ENCODE data around the gene CDYL. TPM values are rescaled to one million over a fixed set of nuclear protein-coding genes. Genes with fewer than 3 reads are reported as not detected.

CDYL gene
- total and polyA plus RNA-seq, 2 of the 4 experiments (the other 2 are of a cell fraction) = 14.2 to 92.1 TPM

DNA sequence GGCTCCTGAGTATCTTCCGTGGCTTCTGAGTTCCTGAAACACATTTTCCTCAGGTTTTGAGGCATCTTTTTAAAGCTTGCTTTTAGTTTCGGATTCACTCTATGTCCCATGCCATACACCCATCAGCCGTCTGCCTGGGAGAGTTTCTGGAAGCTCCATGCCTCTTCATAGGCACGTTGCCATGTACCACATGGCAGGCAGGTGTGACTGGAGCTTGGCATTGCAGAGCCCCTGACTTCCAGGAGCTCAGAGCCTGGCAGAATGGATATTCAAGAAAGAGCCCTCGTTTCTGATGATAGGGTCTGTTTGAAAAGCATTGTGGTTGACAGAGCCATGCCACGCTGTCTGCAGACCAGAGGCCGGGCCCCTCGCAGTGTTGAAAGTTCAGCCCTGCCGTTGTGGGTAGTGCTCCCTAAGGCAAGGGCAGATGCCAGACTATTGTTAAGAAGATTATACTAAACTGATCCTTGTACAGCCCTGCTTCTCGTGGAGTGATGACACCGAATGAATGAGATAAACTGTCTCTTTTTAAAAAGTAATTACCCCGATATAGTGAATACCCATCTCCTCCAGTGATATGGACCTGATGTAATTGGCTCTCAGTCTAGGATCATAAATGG lies 127.7 kb downstream of the CDYL start:
- no peak overlapping the region for H3K14ac ChIP-seq (replicated peaks; ENCODE audit: low read depth, low read length)
- H4K91ac ChIP-seq (ENCODE audit: insufficient read depth, low read depth, low read length) = no peak overlapping the region
- no peak overlapping the region for H3K27ac ChIP-seq (ENCODE audit: insufficient read depth, low read length)
- H3K79me1 ChIP-seq (ENCODE audit: low read depth in 1 of 2, low read length in 2 of 2) = peaks cover 34 to 56% of the 10 kb centered on the region in 2 experiments
- BruUV-seq (replicated peaks) = no TSS peak
- H3K9me3 ChIP-seq (ENCODE audit: control insufficient read depth, insufficient read depth, low read length) = 0 out of 2 replicates have a peak, but pooled peaks cover 3% of the 10 kb centered on the region
- no peak overlapping the region for H2BK120ac ChIP-seq (ENCODE audit: low read depth, low read length)
- no peak overlapping the region for H3K56ac ChIP-seq (ENCODE audit: extremely low read depth, insufficient read depth, low read length)
- no peak overlapping the region for H2BK20ac ChIP-seq (ENCODE audit: low read depth, low read length)
- no peak overlapping the region for H2AK5ac ChIP-seq (ENCODE audit: low read depth, low read length)
- intact Hi-C loops (cut with micrococcal nuclease) = no loop called here
- H3K4me1 ChIP-seq (ENCODE audit: control insufficient read depth, insufficient read depth, low read length) = peaks cover 14% of the 10 kb centered on the region
- no peak overlapping the region for H2BK5ac ChIP-seq (ENCODE audit: low read depth, low read length, poor library complexity, severe bottlenecking)
- H3K18ac ChIP-seq (ENCODE audit: low read depth, low read length) = no peak overlapping the region
- no peak overlapping the region for H3K4ac ChIP-seq (ENCODE audit: low read depth, low read length)
- no peaks in the 10 kb centered on the region for H3K27me3 ChIP-seq (ENCODE audit: control insufficient read depth, insufficient read depth, low read length)
- H3K9ac ChIP-seq (ENCODE audit: low read depth, low read length) = no peak overlapping the region
- no peak overlapping the region for H4K5ac ChIP-seq (ENCODE audit: low read depth, low read length)
- dilution Hi-C loops (cut with HindIII; ENCODE audit: low sequenced_read_pairs, unreplicated experiment) = no loop called here
- no peak overlapping the region for H2AFZ ChIP-seq (replicated peaks; ENCODE audit: low read length, poor library complexity)
- ATAC-seq (ENCODE audit: low read depth) (no peak), DNase-seq (no peak)
- H3K23ac ChIP-seq (ENCODE audit: low read depth, low read length) = no peak overlapping the region
- no peak overlapping the region for H4K8ac ChIP-seq (ENCODE audit: low read depth in 2 of 2, low read length in 2 of 2)
- peaks cover 7% of the 10 kb centered on the region for H3K36me3 ChIP-seq (ENCODE audit: control insufficient read depth, insufficient read depth, low read length)
- ChIA-PET POLR2A (ENCODE audit: unreplicated experiment) (no interaction called here), CTCF (no interaction called here)
- 87% methylated on average over 3 of the region's 12 CpGs; no CpG with 5 or more reads in 1 of the 2 experiments for WGBS, 2 experiments (ENCODE audit: extremely low coverage in 2 of 2, insufficient read length in 1 of 2)
- in situ Hi-C loops (cut with MboI; ENCODE audit: low sequenced_read_pairs) = no loop called here
- no peak overlapping the region for H2BK15ac ChIP-seq (ENCODE audit: low read depth, low read length)
- H2AK9ac ChIP-seq (replicated peaks; ENCODE audit: low read depth, low read length, poor library complexity) = no peak overlapping the region
- no peak overlapping the region for H3K4me2 ChIP-seq (ENCODE audit: low read depth, low read length)
- peaks cover 17% of the 10 kb centered on the region; the same call in 1 of the 2 replicates for H4K20me1 ChIP-seq (ENCODE audit: insufficient read depth, low read length)
- H3K4me3 ChIP-seq (ENCODE audit: insufficient read depth, low read depth, low read length) = no peak overlapping the region
- peaks cover 19% of the 10 kb centered on the region; the same call in 1 of the 2 replicates for H3K9me1 ChIP-seq (ENCODE audit: insufficient read depth, low read length)
- TF ChIP-seq MAZ (IDR thresholded peaks at IDR 0.05; ENCODE audit: borderline replicate concordance, low read depth, low read length) (no peak), MXI1 (IDR thresholded peaks at IDR 0.05; ENCODE audit: borderline replicate concordance, low read depth, low read length) (no peak), RAD21 (IDR thresholded peaks at IDR 0.05; ENCODE audit: low read length) (no peak), POLR2A (IDR thresholded peaks at IDR 0.05; ENCODE audit: low read depth, low read length) (no peak), CEBPB (IDR thresholded peaks at IDR 0.05; ENCODE audit: low read depth, low read length) (no peak), MAFK (IDR thresholded peaks at IDR 0.05; ENCODE audit: low read depth, low read length) (no peak), NFE2L2 (IDR thresholded peaks at IDR 0.05; ENCODE audit: low read depth, low read length) (no peak), CHD1 (IDR thresholded peaks at IDR 0.05; ENCODE audit: low read depth, low read length) (no peak), FOS (IDR thresholded peaks at IDR 0.05; ENCODE audit: low read depth, low read length) (no peak), RCOR1 (IDR thresholded peaks at IDR 0.05; ENCODE audit: insufficient replicate concordance, low read length) (no peak), RFX5 (IDR thresholded peaks at IDR 0.05; ENCODE audit: low read depth, low read length) (no peak), BHLHE40 (IDR thresholded peaks at IDR 0.05; ENCODE audit: low read depth, low read length) (no peak), SMC3 (IDR thresholded peaks at IDR 0.05; ENCODE audit: low read depth, low read length) (no peak)
- TF ChIP-seq, protein P1, sequence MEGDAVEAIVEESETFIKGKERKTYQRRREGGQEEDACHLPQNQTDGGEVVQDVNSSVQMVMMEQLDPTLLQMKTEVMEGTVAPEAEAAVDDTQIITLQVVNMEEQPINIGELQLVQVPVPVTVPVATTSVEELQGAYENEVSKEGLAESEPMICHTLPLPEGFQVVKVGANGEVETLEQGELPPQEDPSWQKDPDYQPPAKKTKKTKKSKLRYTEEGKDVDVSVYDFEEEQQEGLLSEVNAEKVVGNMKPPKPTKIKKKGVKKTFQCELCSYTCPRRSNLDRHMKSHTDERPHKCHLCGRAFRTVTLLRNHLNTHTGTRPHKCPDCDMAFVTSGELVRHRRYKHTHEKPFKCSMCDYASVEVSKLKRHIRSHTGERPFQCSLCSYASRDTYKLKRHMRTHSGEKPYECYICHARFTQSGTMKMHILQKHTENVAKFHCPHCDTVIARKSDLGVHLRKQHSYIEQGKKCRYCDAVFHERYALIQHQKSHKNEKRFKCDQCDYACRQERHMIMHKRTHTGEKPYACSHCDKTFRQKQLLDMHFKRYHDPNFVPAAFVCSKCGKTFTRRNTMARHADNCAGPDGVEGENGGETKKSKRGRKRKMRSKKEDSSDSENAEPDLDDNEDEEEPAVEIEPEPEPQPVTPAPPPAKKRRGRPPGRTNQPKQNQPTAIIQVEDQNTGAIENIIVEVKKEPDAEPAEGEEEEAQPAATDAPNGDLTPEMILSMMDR (conservative IDR thresholded peaks at IDR 0.05; ENCODE audit: low read depth, low read length) = no peak
- TF ChIP-seq, protein P2, sequence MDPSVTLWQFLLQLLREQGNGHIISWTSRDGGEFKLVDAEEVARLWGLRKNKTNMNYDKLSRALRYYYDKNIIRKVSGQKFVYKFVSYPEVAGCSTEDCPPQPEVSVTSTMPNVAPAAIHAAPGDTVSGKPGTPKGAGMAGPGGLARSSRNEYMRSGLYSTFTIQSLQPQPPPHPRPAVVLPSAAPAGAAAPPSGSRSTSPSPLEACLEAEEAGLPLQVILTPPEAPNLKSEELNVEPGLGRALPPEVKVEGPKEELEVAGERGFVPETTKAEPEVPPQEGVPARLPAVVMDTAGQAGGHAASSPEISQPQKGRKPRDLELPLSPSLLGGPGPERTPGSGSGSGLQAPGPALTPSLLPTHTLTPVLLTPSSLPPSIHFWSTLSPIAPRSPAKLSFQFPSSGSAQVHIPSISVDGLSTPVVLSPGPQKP (IDR thresholded peaks at IDR 0.05; ENCODE audit: borderline replicate concordance, low read depth, low read length) = no peak
- TF ChIP-seq, protein P3, sequence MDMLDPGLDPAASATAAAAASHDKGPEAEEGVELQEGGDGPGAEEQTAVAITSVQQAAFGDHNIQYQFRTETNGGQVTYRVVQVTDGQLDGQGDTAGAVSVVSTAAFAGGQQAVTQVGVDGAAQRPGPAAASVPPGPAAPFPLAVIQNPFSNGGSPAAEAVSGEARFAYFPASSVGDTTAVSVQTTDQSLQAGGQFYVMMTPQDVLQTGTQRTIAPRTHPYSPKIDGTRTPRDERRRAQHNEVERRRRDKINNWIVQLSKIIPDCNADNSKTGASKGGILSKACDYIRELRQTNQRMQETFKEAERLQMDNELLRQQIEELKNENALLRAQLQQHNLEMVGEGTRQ (IDR thresholded peaks at IDR 0.05; ENCODE audit: low read depth, low read length) = no peak

Measured in IMR-90 (cell line).